EH (cell line): ENCODE data around the gene MAN1A2.
"Not testable (repeated sequence)": the region's sequence is repeated elsewhere in the genome, so short reads cannot be mapped to it uniquely, and the experiment has no call there.

Source experiments
- DNase-seq: peaks from one replicate; pipeline ENCODE4 v3.0.0-alpha.2; 2015; ENCODE audit warnings: low read depth

Gene MAN1A2

DNA sequence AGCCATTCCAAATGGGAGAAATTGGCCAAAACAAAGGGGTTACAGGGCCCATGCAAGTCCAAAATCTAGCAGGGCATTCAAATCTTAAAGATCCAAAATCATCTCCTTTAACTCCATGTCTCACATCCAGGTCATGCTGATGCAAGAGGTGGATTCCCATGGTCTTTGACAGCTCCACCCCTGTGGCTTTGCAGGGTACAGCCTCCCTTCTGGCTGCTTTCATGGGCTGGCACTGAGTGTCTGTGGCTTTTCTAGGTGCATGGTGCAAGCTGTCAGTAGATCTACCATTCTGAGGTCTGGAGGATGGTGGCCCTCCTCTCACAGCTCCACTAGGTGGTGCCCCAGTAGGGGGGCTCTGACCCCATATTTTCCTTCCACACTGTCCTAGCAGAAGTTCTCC is 191.2 kb downstream of the MAN1A2 start:
- DNase-seq, result not testable (repeated sequence)

DNA sequence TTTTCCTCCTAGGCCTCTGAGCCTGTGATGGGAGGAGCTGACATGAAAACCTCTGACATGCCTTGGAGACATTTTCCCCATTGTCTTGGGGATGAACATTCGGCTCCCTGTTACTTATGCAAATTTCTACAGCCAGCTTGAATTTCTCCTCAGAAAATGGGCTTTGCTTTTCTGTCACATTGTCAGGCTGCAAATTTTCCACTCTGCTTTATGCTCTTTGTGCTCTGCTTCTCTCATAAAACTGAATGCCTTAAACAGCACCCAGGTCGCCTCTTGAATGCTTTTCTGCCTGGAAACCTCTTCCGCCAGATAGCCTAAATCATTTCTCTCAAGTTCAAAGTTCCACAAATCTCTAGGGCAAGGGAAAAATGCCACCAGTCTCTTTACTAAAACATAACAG is 191.9 kb downstream of the MAN1A2 start:
- no peak for DNase-seq

DNA sequence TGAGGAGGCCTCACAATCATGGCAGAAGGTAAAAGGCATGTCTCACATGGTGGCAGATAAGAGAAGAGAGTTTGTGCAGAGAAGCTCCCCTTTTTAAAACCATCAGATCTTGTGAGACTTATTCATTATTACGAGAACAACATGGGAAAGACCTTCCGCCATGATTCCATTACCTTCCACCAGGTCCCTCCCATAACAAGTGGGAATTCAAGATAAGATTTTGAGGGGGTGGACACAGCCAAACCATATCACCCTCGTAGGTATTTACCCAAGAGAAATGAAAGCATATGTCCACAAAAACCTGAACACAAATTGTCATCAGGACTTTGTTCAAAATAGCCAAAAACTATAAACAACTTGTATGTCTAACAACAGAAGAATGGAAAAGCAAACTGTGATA is 192.7 kb downstream of the MAN1A2 start:
- DNase-seq, result no peak

DNA sequence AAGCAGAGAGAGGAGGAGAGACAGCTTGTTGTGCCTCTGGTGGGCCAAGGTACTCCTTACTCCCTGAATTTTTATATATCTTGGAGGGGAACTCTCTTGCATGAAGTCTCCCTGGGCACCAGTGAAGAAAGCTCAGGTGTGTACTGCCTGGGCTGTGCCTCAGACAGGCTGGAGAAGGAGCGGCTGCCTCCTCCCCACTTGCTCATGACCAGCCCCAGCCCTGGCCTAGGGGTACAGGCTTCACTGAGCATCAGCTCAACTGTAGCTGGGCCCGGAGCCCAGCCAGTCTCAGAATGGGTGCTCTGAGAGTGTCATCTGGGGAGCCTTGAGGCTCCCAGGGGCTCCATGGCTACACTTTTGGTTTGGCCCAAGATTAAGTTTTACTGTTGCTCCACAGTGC is 193.8 kb downstream of the MAN1A2 start:
- no peak for DNase-seq

- no peak for DNase-seq
These were observed 194.3 kb downstream of the MAN1A2 start for GRCh38 chr1:117561551-117561950.

DNA sequence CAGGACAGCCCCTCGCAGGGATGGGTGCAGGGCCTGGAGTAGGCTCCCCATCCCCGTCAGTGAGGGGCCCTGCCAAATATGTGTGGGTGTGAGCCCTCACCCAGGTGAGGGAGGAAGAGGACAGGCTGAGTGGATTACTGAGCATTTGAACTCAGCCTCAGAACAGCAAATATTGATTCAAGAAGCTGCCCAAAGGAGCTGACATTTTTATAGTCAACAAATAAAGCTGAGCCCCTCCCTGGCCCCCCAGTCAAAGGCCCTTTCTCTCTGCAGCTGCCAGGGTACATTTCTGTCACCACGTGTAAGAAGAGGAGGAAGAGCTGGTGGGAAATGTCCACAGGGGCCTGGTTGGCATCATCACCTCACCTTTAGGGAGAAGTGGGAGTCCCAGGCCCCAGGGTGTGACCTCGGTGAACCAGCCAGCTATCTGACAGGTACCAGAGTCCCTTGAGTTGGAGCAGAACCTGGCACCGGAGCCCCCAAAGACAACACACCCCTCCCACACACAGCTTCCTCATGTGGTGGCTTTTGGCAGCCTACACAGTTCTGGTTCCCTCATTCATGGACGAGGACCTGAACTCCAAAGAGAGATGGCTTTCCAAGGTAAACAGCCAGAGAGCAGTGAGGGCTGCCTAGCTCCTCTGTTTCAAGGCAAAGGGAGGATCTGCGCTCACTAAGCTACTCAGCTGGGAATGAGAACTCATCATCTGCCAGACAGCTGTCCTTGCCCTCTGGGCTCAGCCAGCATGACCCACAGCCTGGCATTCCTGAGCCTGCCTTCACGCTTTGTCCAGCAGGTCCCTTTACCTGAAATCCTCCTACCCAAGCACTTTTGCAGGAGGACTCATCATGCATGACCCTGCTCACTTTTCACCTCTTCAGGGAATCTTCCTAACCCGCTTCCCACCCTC is 195.6 kb downstream of the MAN1A2 start:
- peak; percentile 1 for DNase-seq

- DNase-seq, result no peak
These were observed 196.2 kb downstream of the MAN1A2 start for GRCh38 chr1:117563492-117563875.

DNA sequence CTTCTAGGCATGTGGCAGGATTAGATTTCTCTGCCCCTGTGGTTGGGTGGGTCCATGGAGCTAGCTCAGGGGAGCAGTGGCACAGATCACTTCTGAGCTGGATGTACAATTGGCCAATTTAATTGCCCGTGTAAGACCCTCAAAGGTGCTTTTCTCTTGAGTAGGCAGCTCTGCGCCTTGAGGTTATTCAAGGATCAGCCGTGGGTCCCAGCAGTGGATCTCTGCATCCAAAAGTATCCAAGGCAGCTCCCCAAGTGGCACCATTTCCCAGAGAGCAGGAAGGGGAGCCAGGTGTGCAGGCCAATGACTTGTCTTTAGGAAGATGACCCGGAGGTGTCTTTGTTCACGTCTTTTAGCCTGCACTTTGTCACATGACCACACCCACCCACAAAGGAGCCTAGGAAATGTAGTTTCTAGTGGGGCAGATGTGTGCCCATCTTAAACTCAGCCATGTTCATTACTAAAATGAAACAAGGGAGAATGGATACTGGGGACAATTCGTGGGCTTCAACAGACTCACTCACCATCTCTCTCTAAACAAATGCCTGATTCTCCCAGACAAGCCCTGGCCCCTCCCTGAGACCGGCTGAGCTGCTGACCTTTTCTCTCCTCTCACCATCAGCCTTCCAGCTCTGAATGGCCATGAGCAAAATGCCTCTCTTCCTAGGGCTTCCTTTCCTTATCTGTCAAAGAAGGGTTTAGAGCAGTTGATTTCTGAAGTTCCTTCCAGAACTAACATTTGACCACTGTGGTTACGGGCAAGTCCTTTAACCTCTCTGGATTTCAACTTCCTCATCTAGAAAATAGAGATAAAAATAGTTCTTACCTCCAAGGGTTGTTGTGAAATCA is 197.2 kb downstream of the MAN1A2 start:
- DNase-seq, result no peak

- DNase-seq, result no peak
These were observed 197.9 kb downstream of the MAN1A2 start for GRCh38 chr1:117565076-117565556.

DNA sequence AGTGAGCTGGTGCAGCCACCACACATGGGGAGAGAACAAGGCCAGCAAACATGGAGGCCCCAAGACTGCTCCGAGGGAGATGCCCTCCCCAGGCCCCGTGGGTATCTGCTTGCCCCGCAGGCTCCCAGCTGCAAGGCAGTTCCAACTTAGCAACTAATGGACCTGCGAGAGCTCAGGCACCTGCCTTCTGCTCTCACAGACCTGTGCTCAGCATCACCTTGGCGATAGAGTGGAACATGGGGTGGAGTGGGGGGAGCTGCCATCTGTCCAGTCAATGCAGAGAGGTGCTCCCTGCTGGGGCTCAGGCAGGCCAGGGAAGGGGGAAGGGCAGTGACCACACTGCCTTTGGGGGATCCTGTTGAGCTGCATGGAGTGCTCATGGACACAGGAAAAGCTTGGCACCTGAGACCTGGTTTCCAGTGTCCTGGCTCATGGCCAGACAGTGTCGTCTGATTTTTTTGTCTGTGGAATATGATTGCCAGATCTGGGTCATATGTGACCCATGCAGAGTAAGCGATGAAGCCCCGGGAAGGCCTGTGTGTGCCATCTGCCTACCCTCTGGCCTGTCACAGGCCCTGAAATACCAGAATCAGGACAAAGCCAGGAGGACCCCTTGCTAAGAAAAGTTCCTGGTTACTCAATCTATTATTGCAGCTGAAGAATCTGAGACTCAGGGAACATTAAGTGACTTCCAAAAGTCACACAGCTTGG is 198.7 kb downstream of the MAN1A2 start:
- DNase-seq, result no peak

GRCh38 chr1:117566556-117566955 is 199.3 kb downstream of the MAN1A2 start:
- no peak for DNase-seq

DNA sequence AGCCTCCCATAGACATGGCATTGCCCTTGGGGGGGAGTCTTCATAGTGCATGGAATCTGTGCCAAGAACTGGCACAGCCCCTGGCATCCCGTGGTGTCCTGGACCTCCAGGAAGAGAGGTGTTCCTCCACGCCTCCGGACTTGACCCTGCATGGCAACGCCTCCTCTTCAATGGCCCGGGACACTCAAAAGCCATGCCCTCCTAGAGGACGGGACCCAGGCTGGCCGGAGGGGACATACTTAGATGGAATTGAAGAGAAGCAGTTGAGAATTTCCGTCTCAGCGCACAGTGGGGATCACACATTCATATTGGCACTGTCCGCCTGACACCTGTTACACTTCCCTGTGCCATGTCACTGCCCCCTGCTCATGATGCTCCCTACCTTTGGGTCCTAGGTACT is 200.2 kb downstream of the MAN1A2 start:
- DNase-seq, result no peak

GRCh38 chr1:117567976-117568375 is 200.7 kb downstream of the MAN1A2 start:
- DNase-seq, result no peak

DNA sequence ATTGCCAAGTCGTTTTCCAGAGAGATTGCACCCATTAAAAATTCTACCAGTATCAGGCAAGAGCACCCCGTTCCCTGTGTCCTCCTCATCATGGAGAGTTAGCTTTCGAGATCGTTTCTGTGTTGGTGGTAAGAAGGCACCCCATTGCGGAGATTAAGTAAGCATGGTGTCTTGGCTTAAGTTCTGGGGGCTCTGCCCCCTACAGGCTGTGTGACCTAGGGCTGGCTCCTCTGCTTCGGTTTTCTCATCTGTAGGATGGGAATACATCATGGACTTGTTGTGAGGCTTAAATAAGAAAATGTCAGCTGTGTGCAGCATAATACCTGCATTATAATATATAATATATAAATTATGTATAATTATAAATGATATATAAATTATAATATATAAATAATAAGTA is 201.8 kb downstream of the MAN1A2 start:
- no peak for DNase-seq

DNA sequence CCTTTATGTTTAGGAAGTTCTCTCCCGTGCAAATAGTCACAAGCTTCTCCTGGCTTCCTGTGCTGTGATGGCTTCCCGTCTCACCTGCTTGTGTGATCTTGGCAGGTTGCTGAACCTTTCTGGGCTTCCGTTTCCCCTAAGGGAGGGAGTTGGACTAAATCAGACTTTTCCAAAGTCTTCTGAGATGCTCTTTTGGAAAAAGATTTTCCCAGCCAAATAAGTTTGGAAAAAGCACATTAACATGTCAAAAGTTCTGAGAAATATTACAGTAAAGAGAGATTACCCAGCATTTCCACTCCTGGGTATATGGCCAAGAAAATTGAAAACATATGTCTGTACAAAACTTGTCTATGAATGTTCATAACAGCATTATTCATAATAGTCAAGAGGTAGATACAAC is 202.6 kb downstream of the MAN1A2 start:
- DNase-seq, result no peak

DNA sequence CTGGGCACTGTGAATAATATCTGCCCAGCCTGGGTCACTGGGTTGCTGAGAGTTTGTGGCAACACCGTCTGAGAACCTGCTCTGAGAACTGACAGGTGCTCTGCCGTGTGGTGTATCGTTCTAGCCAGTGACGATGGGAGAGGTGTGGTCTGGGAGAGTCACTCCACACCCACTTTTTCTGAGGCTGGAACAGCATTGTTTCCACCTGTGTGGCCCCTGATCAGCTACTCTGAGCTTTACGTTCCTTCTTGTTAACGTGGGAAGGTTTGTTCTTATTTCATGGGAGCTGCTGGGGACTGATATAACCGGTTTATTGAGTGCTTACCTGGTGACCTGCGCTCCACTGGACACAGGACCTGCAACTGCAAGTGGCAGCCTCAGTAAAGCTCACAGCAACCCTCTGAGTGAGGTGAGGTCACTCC is 203.8 kb downstream of the MAN1A2 start:
- no peak for DNase-seq

GRCh38 chr1:117571496-117571895 is 204.2 kb downstream of the MAN1A2 start:
- DNase-seq, result no peak

DNA sequence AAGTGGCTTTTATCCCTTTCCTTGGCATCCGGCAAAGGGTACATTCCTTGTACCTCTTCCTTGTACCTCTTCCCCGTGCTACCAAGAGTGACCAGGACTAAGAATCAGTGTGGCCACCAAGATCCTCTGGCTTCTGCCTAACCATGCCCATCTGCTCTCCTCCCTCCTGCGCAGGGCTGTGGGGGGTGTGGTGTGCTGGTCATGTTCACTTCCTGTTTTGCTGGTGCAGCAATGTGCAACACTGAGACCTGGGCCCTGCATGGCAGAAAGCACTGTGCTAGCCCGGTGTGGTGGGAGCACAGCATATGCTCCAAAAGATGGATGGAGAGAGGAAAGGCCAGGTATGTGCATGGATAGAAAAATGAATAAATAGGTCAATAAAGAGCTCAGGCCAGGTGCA is 205.3 kb downstream of the MAN1A2 start:
- DNase-seq, result no peak

DNA sequence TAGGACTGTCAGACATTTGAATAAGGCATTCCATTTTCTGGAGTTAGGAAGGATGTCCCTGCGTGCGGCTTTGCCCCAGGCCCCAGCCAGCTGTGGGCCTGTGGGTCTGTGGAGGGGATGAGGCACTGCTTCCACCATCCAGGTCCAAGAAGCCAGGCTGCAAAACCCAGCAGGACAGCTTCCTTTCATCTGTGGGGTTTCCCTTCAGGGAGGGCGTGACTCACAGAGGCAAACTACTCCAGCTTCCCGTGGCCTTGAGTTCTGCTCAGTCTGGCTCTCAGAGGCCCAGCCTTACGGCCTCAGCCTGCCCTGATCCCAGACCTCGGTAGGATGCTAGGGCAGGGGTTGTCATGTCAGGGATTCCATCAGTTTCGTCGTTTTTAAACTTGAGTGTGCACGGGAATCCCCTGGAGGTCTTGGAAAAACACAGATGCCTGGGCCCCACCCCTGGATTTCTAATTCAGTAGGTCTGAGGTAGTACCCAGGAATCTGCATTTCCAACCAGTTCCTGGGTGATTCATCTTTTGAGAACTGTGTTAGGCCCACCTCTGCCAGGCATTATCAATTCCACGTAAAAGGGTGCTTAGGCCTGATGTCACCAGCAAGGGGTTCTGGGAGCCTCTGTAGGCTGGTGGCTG is 206.3 kb downstream of the MAN1A2 start:
- DNase-seq, result peak; percentile 20

GRCh38 chr1:117574161-117574835 is 207.0 kb downstream of the MAN1A2 start:
- DNase-seq, result no peak

- no peak for DNase-seq
These were observed 208.5 kb downstream of the MAN1A2 start for GRCh38 chr1:117575586-117576225.
